ENCODE data around the gene RENBP.

DNA sequence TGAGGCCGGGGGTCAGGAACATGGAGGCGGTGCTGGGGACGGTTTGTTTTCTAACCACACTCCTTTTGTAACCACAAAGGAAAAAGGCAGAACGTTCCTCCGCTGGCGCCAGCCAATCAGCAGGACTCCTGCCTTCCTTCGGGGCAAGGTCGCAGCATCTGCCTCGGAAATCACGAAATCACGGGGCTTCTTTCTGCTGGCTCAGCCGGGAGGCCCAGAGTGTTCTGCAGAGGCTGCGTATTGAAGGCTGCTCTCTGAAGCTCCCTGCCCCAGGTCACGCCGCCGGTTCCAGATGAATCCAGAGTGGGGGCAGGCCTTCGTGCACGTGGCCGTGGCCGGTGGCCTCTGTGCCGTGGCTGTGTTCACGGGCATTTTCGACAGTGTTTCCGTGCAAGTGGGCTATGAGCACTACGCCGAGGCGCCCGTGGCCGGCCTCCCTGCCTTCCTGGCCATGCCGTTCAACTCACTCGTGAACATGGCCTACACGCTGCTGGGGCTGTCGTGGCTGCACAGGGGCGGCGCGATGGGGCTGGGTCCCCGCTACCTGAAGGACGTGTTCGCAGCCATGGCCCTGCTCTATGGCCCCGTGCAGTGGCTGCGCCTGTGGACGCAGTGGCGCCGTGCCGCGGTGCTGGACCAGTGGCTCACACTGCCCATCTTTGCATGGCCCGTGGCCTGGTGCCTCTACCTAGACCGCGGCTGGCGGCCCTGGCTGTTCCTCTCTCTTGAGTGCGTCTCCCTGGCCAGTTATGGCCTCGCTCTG lies 37.5 kb upstream of the RENBP start:
- no peak for TF ChIP-seq POLR2AphosphoS5 (IDR thresholded peaks at IDR 0.05; ENCODE audit: borderline replicate concordance, low read depth, low read length)
- no peak for TF ChIP-seq EZH2 (IDR thresholded peaks at IDR 0.05)
